Right lobe of liver (tissue), 6 donors: ENCODE measurements around the gene GPR15. TPM values are rescaled to one million over a fixed set of nuclear protein-coding genes. Genes with fewer than 3 reads are reported as not detected.

Source experiments
- ATAC-seq, 4 donors: fragments of 200-7000 bp; cut with Tn5 transposase; one replicate each; pipeline ENCODE4 v1.9.1; 2020; ENCODE audit warnings: mild to moderate bottlenecking in 4 of 4, moderate library complexity in 4 of 4
- DNase-seq, 3 donors: peaks; one replicate each; pipeline ENCODE4 v3.0.0-alpha.2; 2020
- H3K27ac ChIP-seq, 3 donors: fragments of 200-600 bp; one replicate each; pipeline ENCODE4 v1.8.0; 2022
- H3K27me3 ChIP-seq, 2 donors: fragments of 200-600 bp; one replicate each; pipeline ENCODE4 v1.8.0; 2022
- H3K36me3 ChIP-seq, 4 donors: fragments of 200-600 bp; sonication (generic) in 1 of 4; one replicate each; pipeline versions ENCODE4 v1.5.1 to v1.8.0; 2017 to 2022; ENCODE audit warnings: control low read depth in 1 of 4
- H3K4me1 ChIP-seq, 4 donors: fragments of 200-600 bp; sonication (generic) in 1 of 4; one replicate each; pipeline versions ENCODE4 v1.5.1 to v1.8.0; 2017 to 2022; ENCODE audit warnings: control low read depth in 1 of 4
- H3K4me3 ChIP-seq, 3 donors: fragments of 200-600 bp; one replicate each; pipeline ENCODE4 v1.8.0; 2022
- H3K9me3 ChIP-seq, 4 donors: fragments of 200-600 bp; sonication (generic) in 1 of 4; one replicate each; pipeline versions ENCODE4 v1.5.1 to v1.8.0; 2017 to 2022; ENCODE audit warnings: control low read depth in 1 of 4
- CTCF ChIP-seq, 4 donors: fragments of 200-600 bp in 3 of 4; fragments of 450-650 bp in 1 of 4; IDR thresholded peaks; one replicate each; pipeline versions ENCODE4 v1.5.1 to v1.8.0; 2016 to 2022; ENCODE audit warnings: antibody characterized with exemption in 4 of 4, mild to moderate bottlenecking in 2 of 4
- POLR2A ChIP-seq: fragments of 450-650 bp; IDR thresholded peaks from one replicate; pipeline ENCODE4 v1.6.1; 2017; ENCODE audit warnings: antibody characterized with exemption, mild to moderate bottlenecking
- WGBS: methylation state at CpG from one replicate; pipeline ENCODE4 v1.1.6; 2018; ENCODE audit warnings: low coverage, low lambda C conversion rate; ENCODE audit not compliant: insufficient coverage; ENCODE audit errors: missing lambda C conversion rate; 5-methylcytosine and 5-hydroxymethylcytosine counted together
- intact Hi-C, 2 donors: fragments of 100-400 bp; cut with DNase I; formaldehyde crosslinking; loops; one replicate each; pipeline versions ENCODE4 v1.11.2 to v1.14.1; 2022
- long read RNA-seq: library from polyadenylated mRNA; unstranded; transcript quantifications from one replicate; pipeline ENCODE4 v2.0.0, GENCODE V29; 2019
- total RNA-seq, 6 experiments: library from RNA; depleted of rRNA in 2 of 6; stranded (reverse); fragments of >200 nt in 2 of 6; fragmentation: NEBNext Ultra II Directional in 3 of 6; extraction: Animal tissue kit (Norgen Biotek cat#: 25700) in 3 of 6; gene quantifications; one replicate each; pipeline versions ENCODE4 v1.1.0 to v1.2.4, GENCODE V29; 2016 to 2023
- donor health status: DM: no; HTN: yes; CAD: no.
- donor health status: DM: no; HTN: no; CAD: no.
- donor health status: DM: no; HTN: no; CAD: no.
- donor health status: DM: no; HTN: yes; CAD: no.
- donor health status: DM: no; HTN: yes; CAD: no.

Gene GPR15
- total RNA-seq = not detected
- long read RNA-seq = 0 reads

DNA sequence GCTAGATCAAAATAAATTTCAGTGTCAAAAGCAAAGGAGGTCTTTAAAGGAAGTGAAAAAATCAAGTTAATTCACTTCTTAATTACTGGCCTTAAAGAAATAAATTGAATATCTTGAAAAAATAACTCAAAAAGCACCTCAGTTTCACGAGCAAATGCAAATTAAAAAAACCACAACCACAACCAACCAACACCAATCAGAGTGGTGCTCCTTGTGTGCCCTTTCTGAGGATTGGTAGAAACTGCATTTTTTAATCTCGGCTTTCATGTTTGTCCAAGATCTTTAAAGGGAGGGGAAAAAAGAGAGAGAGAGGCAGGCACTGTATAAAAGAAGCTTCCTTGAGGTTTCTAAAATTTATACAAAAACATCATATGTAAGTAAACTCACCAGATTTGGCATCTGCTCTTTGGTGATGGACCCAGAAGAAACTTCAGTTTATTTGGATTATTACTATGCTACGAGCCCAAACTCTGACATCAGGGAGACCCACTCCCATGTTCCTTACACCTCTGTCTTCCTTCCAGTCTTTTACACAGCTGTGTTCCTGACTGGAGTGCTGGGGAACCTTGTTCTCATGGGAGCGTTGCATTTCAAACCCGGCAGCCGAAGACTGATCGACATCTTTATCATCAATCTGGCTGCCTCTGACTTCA lies at the start of gene GPR15:
TSS of gene GPR15 (plus strand) at position 357 of the 653 bp plus-strand sequence. CDS start at position 413, 56 bp downstream.
- 71% methylated on average over 7 of the region's 7 CpGs for WGBS
- H3K4me3 ChIP-seq = no peak within 1 kb of the TSS
- no peak for ATAC-seq
- H3K27me3 ChIP-seq = no peaks in the 10 kb centered on the region
- no peak within 1 kb of the TSS for H3K27ac ChIP-seq
- no peak for DNase-seq
- H3K9me3 ChIP-seq = no peaks in the 10 kb centered on the region
- H3K36me3 ChIP-seq = no peaks in the 10 kb centered on the region
- TF ChIP-seq CTCF (IDR thresholded peaks at IDR 0.05) (no peak), POLR2A (no peak)
- intact Hi-C loops = no loop called here
- no peaks in the 10 kb centered on the region for H3K4me1 ChIP-seq

DNA sequence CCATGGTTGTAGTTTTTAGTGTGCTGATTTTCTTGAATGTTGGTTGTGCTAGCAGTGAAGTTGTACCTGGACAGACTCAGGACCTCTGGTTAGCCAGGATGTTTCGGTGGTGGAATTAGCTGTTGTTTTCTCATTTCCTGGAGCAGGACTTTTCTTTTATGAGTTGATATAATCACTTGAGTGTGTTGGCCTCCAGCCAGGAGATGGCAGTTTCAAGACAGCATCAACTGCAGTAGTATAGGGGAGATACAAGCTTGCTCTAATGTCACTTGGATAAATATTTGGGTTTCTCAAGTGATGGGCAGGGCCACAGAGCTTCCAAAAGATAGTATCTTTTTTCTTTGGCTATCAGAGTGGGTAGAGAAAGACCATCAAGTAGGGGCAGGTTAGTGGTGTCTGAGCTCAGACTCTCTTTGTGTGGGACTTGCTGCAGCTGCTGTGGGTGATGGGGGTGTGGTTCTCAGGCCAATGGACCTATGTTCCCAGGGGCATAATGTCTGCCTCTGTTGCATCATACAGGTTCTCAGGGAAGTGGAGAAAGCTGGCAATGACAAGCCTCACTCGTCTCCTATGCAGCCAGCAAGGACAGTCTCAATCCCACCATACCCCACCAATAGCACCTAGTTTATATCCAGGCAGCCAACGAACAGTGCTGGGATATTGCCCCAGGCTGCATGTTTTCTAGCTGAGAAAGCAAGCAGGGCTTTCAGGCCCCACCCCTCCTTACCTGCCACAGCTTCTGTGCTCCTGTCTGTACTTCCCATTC lies 48.9 kb upstream of the GPR15 start:
- Histone ChIP-seq H3K4me1 (no peaks in the 10 kb centered on the region), H3K27me3 (no peaks in the 10 kb centered on the region), H3K27ac (no peak overlapping the region), H3K9me3 (no peaks in the 10 kb centered on the region), H3K4me3 (no peak overlapping the region), H3K36me3 (no peaks in the 10 kb centered on the region)
- TF ChIP-seq CTCF (IDR thresholded peaks at IDR 0.05) (no peak), POLR2A (no peak)
- 43% methylated on average over 1 of the region's 3 CpGs for WGBS
- no peak for ATAC-seq
- no peak for DNase-seq
- intact Hi-C loops = no loop called here

- WGBS = 75% methylated on average over 3 of the region's 3 CpGs
- TF ChIP-seq POLR2A = no peak
- TF ChIP-seq CTCF (IDR thresholded peaks at IDR 0.05) = no peak
- Histone ChIP-seq H3K9me3 (no peaks in the 10 kb centered on the region), H3K4me1 (no peaks in the 10 kb centered on the region), H3K4me3 (no peak overlapping the region), H3K36me3 (no peaks in the 10 kb centered on the region), H3K27ac (no peak overlapping the region), H3K27me3 (no peaks in the 10 kb centered on the region)
- DNase-seq (no peak), ATAC-seq (no peak)
- intact Hi-C loops = no loop called here
These were observed 48.2 kb upstream of the GPR15 start for GRCh38 chr3:98483626-98484025.

DNA sequence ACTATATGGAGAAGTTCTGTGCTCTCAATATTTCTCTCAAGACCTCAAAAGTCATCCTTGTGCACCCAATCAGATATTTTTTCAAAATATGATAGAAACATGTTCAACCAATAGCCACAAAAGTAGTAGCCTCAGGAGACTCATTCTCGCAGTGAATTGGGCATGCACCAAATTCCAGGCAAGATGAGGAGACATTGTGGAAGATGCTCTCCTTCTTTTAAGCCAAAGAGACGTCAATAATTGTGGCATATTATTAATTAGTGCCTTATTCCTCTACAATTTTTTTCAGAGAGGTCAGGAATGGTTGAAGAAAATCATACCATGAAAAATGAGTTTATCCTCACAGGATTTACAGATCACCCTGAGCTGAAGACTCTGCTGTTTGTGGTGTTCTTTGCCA lies 34.4 kb upstream of the GPR15 start, which contains the start of gene OR5K2:
TSS of gene OR5K2 (plus strand) at position 301 of the 400 bp plus-strand sequence. CDS start at position 301, 0 bp downstream.
- H3K4me1 ChIP-seq = no peaks in the 10 kb centered on the region
- no peaks in the 10 kb centered on the region for H3K36me3 ChIP-seq
- H3K27ac ChIP-seq = no peak within 1 kb of the TSS
- no peaks in the 10 kb centered on the region for H3K9me3 ChIP-seq
- ATAC-seq = no peak
- WGBS = 42% methylated on average over 2 of the region's 2 CpGs
- no peak within 1 kb of the TSS for H3K4me3 ChIP-seq
- intact Hi-C loops = no loop called here
- TF ChIP-seq POLR2A (no peak), CTCF (IDR thresholded peaks at IDR 0.05) (no peak)
- H3K27me3 ChIP-seq = no peaks in the 10 kb centered on the region
- DNase-seq = no peak
